Liver (tissue), 9 donors: ENCODE data around the gene TWIST2. TPM values are rescaled to one million over a fixed set of nuclear protein-coding genes. Genes with fewer than 3 reads are reported as not detected.

ENCODE experiments used
- DNase-seq: peaks from one replicate; pipeline ENCODE4 v3.0.0-alpha.2; 2017; ENCODE audit warnings: low spot score
- H3K27ac ChIP-seq, 2 donors: one replicate each; pipeline ENCODE4 v1.7.0; 2013; ENCODE audit warnings: inconsistent platforms in 2 of 2, low read length in 2 of 2, control low read depth in 1 of 2, low read depth in 1 of 2, mild to moderate bottlenecking in 1 of 2
- H3K27me3 ChIP-seq, 4 donors: one replicate each; pipeline versions ENCODE4 v1.6.1 to v1.7.0; 2013; ENCODE audit warnings: low read length in 3 of 4, inconsistent platforms in 1 of 4, mild to moderate bottlenecking in 1 of 4, moderate library complexity in 1 of 4; ENCODE audit not compliant: control insufficient read depth in 4 of 4, insufficient read depth in 4 of 4
- H3K36me3 ChIP-seq, 4 donors: one replicate each; pipeline versions ENCODE4 v1.6.1 to v1.7.0; 2013; ENCODE audit warnings: low read length in 3 of 4, mild to moderate bottlenecking in 3 of 4, low read depth in 1 of 4, moderate library complexity in 1 of 4; ENCODE audit not compliant: control insufficient read depth in 4 of 4, insufficient read depth in 3 of 4
- H3K4me1 ChIP-seq, 4 donors: one replicate each; pipeline versions ENCODE4 v1.6.1 to v1.7.0; 2013; ENCODE audit warnings: low read length in 3 of 4, mild to moderate bottlenecking in 3 of 4, moderate library complexity in 1 of 4; ENCODE audit not compliant: control insufficient read depth in 4 of 4, insufficient read depth in 4 of 4
- H3K4me3 ChIP-seq, 3 donors: one replicate each; pipeline versions ENCODE4 v1.6.1 to v1.7.0; 2013; ENCODE audit warnings: low read length in 3 of 3, control low read depth in 1 of 3, low read depth in 1 of 3, mild to moderate bottlenecking in 1 of 3
- H3K9ac ChIP-seq, 2 donors: one replicate each; pipeline ENCODE4 v1.7.0; 2013; ENCODE audit warnings: low read length in 2 of 2, mild to moderate bottlenecking in 2 of 2, moderate library complexity in 2 of 2, control low read depth in 1 of 2, low read depth in 1 of 2
- H3K9me3 ChIP-seq, 4 donors: one replicate each; pipeline versions ENCODE4 v1.6.1 to v1.7.0; 2013; ENCODE audit warnings: low read length in 3 of 4; ENCODE audit not compliant: control insufficient read depth in 4 of 4
- EGR1 ChIP-seq, 2 donors: IDR thresholded peaks; 2 replicates each; pipeline ENCODE4 v1.6.1; 2016 to 2018; ENCODE audit warnings: antibody characterized with exemption in 2 of 2, low read depth in 2 of 2
- FOXA1 ChIP-seq: IDR thresholded peaks from 2 replicates; pipeline ENCODE4 v1.6.1; 2016; ENCODE audit warnings: antibody characterized with exemption
- FOXA2 ChIP-seq: IDR thresholded peaks from 2 replicates; pipeline ENCODE4 v1.6.1; 2016; ENCODE audit warnings: antibody characterized with exemption
- HNF4A ChIP-seq, 2 donors: conservative IDR thresholded peaks; 2 replicates each; pipeline ENCODE4 v1.6.1; 2016; ENCODE audit warnings: antibody characterized with exemption in 2 of 2, mild to moderate bottlenecking in 2 of 2
- JUND ChIP-seq, 2 donors: IDR thresholded peaks; 2 replicates each; pipeline ENCODE4 v1.6.1; 2016; ENCODE audit warnings: antibody characterized with exemption in 2 of 2
- RAD21 ChIP-seq, 2 donors: IDR thresholded peaks; 2 replicates each; pipeline ENCODE4 v1.6.1; 2016; ENCODE audit warnings: antibody characterized with exemption in 2 of 2, mild to moderate bottlenecking in 2 of 2
- RXRA ChIP-seq, 2 donors: IDR thresholded peaks; 2 replicates each; pipeline ENCODE4 v1.6.1; 2017 to 2018; ENCODE audit warnings: antibody characterized with exemption in 2 of 2, mild to moderate bottlenecking in 1 of 2
- SP1 ChIP-seq: IDR thresholded peaks from 2 replicates; pipeline ENCODE4 v1.6.1; 2018; ENCODE audit warnings: antibody characterized with exemption, mild to moderate bottlenecking
- WGBS: extraction: QIAGEN DNeasy Blood & Tissue Kit; methylation state at CpG from one replicate; pipeline ENCODE4 v1.1.7; 2013; 5-methylcytosine and 5-hydroxymethylcytosine counted together
- polyA plus RNA-seq, 2 donors: library from polyadenylated mRNA; stranded (reverse) in 1 of 2; unstranded in 1 of 2; fragments of 200-250 nt in 1 of 2; fragments of >200 nt in 1 of 2; fragmentation: Nextera tagmentation in 1 of 2; extraction: Ambion mirVana in 1 of 2; gene quantifications; one replicate each; pipeline versions ENCODE4 v1.2.1 to v1.2.3, GENCODE V29; 2013 to 2015
- total RNA-seq, 2 donors: library from RNA; depleted of rRNA; stranded (reverse); fragments of >200 nt; gene quantifications; one replicate each; pipeline ENCODE4 v1.2.3, GENCODE V29; 2014
- TF ChIP-seq, protein P1 (sequence below): IDR thresholded peaks from 2 replicates; pipeline ENCODE4 v1.6.1; 2016; ENCODE audit warnings: antibody characterized with exemption
- TF ChIP-seq, protein P2 (sequence below): IDR thresholded peaks from 2 replicates; pipeline ENCODE4 v1.6.1; 2016; ENCODE audit warnings: antibody characterized with exemption
- TF ChIP-seq, protein P3 (sequence below): fragments of 150-350 bp; IDR thresholded peaks from 2 replicates; pipeline ENCODE4 v1.5.1; 2017; ENCODE audit warnings: improper control_type of control experiment, low read depth, low read length; ENCODE audit not compliant: missing input control
- TF ChIP-seq, protein P4 (sequence below): IDR thresholded peaks from 2 replicates; pipeline ENCODE4 v1.6.1; 2016; ENCODE audit warnings: antibody characterized with exemption, mild to moderate bottlenecking
- donor health status: healthy.
- donor health status: healthy.
- donor health status: healthy.
- donor health status: healthy.
- donor health status: healthy.

The TWIST2 gene
- total and polyA plus RNA-seq, 4 donors: 0.17 to 0.20 (median 0.19) TPM; not detected in 1

DNA sequence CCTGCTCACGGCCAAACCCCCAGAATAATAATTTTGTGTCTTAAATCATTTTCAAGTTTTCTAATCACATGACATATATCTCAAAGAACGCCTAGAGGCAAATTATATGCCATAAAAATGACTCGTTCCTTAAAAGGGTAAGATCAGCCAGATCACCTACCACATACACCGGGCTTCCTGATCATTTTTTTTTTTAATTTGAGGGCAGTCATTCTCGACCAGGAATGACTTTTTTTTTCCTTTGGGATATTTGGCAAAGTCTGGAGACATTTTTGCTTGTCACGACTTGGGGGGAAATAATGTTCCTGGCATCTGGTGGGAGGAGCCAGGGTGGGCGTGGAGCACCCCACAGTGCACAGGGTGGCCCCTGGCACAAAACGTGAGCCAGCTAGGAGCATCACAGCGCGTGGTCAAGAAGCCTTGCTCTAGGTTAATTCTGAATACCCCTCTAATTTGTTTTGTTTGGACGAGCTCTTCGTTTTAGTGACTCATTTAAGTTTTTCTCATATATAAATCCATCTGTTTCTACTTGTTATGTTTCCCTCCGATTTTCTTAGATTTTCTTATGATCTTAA, 94.9 kb downstream of the TWIST2 start (continued):
- TF ChIP-seq, protein P1, sequence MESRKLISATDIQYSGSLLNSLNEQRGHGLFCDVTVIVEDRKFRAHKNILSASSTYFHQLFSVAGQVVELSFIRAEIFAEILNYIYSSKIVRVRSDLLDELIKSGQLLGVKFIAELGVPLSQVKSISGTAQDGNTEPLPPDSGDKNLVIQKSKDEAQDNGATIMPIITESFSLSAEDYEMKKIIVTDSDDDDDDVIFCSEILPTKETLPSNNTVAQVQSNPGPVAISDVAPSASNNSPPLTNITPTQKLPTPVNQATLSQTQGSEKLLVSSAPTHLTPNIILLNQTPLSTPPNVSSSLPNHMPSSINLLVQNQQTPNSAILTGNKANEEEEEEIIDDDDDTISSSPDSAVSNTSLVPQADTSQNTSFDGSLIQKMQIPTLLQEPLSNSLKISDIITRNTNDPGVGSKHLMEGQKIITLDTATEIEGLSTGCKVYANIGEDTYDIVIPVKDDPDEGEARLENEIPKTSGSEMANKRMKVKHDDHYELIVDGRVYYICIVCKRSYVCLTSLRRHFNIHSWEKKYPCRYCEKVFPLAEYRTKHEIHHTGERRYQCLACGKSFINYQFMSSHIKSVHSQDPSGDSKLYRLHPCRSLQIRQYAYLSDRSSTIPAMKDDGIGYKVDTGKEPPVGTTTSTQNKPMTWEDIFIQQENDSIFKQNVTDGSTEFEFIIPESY: no peak

DNA sequence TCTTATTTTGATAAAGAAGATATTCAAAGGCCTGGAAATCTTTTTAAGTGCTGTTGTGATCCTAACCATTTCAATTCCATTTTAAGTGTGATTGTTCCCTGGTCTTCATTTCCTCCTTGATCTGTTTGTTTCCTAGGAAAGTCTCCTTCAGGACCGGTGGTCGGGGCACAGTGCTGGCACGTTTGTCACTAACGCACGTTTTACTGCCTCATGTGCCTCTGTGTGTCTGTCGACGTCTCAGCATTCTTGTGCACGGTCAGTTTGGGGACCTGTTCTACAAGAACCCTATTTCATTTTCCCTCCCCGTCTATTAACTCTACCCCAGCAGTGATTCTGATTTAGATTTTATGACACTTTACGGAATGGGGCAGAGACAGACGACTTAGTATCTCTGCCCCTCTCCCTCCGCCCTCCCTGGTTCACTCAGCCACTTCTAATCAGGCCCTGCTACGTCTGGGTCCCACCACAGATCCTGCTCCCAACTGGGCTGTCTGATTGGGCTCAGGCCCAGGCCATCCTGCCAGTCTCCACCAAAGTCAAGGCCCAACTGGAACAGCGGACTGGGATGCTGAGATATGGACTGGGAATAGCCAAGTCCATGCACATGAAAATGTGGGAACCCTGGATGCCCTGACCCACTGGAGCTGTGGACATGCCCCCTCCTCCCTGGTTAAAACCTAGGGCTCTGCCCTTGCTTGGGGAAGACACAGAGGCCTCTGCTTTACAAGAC, 95.6 kb downstream of the TWIST2 start:
- Histone ChIP-seq H3K36me3 (no peaks in the 10 kb centered on the region), H3K4me3 (no peak overlapping the region), H3K9me3 (peaks cover 0 to 6% (median 0%) of the 10 kb centered on the region in 4 donors), H3K9ac (no peak overlapping the region), H3K27ac (no peak overlapping the region), H3K27me3 (no peaks in the 10 kb centered on the region), H3K4me1 (no peaks in the 10 kb centered on the region)
- peak; percentile 4 for DNase-seq
- WGBS: 79% methylated on average over 14 of the region's 14 CpGs
- TF ChIP-seq FOXA1 (no peak), HNF4A (conservative IDR thresholded peaks at IDR 0.05) (no peak), SP1 (no peak), RXRA (IDR thresholded peaks at IDR 0.05) (no peak), EGR1 (IDR thresholded peaks at IDR 0.05; ENCODE audit: low read depth in 2 of 2) (no peak), FOXA2 (no peak), RAD21 (IDR thresholded peaks at IDR 0.05) (no peak), JUND (IDR thresholded peaks at IDR 0.05) (no peak)
- TF ChIP-seq, protein P1: no peak
- TF ChIP-seq, protein P2, sequence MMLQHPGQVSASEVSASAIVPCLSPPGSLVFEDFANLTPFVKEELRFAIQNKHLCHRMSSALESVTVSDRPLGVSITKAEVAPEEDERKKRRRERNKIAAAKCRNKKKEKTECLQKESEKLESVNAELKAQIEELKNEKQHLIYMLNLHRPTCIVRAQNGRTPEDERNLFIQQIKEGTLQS: no peak
- TF ChIP-seq, protein P3, sequence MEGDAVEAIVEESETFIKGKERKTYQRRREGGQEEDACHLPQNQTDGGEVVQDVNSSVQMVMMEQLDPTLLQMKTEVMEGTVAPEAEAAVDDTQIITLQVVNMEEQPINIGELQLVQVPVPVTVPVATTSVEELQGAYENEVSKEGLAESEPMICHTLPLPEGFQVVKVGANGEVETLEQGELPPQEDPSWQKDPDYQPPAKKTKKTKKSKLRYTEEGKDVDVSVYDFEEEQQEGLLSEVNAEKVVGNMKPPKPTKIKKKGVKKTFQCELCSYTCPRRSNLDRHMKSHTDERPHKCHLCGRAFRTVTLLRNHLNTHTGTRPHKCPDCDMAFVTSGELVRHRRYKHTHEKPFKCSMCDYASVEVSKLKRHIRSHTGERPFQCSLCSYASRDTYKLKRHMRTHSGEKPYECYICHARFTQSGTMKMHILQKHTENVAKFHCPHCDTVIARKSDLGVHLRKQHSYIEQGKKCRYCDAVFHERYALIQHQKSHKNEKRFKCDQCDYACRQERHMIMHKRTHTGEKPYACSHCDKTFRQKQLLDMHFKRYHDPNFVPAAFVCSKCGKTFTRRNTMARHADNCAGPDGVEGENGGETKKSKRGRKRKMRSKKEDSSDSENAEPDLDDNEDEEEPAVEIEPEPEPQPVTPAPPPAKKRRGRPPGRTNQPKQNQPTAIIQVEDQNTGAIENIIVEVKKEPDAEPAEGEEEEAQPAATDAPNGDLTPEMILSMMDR: no peak
- TF ChIP-seq, protein P4, sequence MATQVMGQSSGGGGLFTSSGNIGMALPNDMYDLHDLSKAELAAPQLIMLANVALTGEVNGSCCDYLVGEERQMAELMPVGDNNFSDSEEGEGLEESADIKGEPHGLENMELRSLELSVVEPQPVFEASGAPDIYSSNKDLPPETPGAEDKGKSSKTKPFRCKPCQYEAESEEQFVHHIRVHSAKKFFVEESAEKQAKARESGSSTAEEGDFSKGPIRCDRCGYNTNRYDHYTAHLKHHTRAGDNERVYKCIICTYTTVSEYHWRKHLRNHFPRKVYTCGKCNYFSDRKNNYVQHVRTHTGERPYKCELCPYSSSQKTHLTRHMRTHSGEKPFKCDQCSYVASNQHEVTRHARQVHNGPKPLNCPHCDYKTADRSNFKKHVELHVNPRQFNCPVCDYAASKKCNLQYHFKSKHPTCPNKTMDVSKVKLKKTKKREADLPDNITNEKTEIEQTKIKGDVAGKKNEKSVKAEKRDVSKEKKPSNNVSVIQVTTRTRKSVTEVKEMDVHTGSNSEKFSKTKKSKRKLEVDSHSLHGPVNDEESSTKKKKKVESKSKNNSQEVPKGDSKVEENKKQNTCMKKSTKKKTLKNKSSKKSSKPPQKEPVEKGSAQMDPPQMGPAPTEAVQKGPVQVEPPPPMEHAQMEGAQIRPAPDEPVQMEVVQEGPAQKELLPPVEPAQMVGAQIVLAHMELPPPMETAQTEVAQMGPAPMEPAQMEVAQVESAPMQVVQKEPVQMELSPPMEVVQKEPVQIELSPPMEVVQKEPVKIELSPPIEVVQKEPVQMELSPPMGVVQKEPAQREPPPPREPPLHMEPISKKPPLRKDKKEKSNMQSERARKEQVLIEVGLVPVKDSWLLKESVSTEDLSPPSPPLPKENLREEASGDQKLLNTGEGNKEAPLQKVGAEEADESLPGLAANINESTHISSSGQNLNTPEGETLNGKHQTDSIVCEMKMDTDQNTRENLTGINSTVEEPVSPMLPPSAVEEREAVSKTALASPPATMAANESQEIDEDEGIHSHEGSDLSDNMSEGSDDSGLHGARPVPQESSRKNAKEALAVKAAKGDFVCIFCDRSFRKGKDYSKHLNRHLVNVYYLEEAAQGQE: no peak
